NK-92 (cell line): ENCODE data around the gene CDSN.
"Not testable (repeated sequence)": the region's sequence is repeated elsewhere in the genome, so short reads cannot be mapped to it uniquely, and the experiment has no call there.

Source experiments
- DNase-seq: peaks from one replicate; lab custom pipeline; 2025; ENCODE audit not compliant: unreplicated experiment; lab: John Stamatoyannopoulos, UW

CDSN gene

DNA sequence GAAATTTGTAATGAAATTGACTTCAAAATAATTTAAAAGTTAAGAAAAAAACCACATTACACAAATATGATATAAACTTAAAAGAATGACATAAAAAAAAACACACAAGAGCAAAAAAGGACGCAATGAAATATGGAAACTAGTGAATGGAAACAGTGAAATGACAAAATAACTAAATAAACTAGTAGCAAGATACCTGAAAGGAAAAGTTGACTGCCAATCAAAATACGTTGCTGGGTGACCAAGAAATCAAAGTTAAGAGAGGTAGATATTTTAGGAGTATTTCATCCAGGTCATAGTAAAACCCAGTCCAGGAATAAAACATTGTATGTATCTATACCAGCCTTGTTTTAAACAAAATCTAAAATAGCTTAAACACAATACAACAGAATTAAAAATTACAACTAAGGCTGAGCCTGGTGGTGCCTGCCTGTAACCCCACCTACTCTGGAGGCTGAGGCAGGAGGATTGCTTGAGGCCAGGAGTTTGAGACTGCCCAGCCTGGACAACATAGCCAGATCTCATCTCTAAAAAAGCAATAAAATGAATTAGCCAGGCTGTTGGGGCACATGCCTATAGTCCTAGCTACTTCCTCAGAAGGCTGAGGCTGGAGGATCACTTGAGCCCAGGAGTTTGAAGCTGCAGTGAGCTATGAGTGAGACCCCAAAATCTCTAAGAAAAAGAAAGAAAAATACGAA lies 29.8 kb downstream of the CDSN start:
- no peak for DNase-seq

DNA sequence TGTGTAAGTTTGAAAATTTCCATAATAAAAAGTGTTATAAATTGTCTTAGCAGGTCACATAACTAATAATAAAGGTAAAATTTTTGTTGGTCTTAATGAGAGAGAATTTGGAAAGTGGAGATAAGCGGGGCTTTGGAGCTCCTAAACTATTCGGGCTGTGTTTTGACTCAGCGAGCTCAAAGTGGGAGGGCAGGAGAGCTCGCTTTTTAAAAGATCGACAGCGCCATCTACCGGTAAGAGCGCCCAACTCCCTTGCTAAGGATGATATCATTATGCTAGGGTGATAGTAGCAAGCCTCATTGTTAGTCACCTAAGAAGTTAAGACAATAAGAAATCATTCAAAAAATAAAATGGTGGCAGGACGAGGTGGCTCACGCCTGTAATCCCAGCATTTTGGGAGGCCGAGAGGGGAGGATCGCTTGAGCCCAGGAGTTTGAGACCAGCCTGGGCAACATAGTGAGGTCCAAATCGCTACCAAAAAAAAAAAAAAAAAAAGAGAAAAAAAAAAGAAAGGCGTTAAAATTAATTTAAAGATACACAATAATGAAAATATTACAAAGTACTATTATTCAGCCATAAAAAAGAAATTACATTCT lies 32.7 kb downstream of the CDSN start:
- DNase-seq: no peak

DNA sequence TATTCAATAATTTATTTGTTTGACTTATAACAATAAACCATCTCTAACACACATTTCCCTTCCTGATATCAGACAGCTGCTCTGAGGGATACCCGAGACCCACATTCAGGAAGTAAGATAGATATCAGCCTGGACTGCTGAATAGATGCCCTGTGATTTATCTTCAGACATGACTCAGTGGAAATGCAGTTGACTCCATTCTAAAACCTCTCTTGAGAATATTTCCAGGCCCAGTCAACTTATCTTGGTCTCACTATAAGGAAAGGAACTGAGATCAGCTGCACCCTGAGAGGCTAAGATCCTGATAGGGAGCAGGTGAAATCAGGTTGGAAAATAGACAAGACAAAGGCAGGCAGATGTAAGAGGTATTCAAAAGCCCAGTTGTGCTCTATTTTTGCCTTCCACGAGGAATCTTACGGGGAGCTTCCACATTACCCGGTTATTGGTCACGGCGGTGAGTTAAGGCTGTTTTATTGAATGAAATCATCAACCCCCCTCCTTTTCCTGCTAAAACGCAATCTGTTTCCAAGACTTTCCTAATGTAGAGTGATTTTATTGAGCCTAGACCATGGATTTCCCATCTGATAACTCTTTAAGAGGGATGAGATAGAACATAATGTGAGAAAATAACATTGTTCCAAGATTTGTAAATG lies 33.3 kb downstream of the CDSN start:
- DNase-seq: no peak

DNA sequence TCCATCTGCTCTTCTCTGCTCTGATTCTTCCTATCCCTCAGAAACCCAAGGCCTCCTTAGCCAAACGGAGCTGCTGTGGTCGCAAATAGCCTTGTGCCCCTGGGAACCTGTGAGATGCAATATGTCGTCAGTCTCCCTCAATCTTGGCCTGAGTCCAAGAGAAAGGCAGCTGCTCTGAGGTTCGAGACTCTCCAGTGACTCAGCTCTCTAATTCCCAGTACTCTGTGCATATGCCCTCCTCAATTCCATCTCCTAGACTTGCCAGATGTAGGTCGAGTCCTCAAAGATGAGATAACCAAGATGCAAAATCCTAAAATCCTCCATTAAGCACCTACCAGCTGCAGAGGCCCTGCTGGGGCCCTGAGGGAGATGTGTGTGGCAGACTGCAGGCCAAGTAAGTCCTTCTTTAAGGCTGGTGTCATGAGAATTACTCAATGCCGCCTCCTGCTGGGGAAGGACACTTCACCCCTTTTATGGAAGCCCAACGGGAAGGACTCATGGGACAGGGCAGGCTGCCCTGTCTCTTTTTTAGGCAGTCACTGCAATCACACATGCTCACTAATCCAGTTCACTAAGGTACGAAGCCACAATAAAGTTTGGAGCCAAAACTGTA lies 36.4 kb downstream of the CDSN start:
- DNase-seq: no peak

DNA sequence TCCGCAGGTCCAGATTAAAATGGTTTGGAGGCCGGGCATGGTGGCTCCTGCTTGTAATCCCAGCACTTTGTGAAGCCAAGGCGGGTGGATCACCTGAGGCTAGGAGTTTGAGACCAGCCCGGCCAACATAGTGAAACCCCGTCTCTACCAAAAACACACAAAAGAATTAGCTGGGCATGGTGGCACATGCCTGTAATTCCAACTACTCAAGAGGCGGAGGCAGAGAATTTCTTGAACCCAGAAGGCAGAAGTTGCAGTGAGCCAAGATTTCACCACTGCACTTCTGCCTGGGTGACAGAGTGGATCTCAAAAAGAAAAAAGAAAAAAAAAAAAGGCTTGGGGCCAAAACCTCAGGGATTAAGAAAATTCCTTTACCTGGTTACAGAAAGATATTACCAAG lies 38.4 kb downstream of the CDSN start:
- DNase-seq: no peak

DNA sequence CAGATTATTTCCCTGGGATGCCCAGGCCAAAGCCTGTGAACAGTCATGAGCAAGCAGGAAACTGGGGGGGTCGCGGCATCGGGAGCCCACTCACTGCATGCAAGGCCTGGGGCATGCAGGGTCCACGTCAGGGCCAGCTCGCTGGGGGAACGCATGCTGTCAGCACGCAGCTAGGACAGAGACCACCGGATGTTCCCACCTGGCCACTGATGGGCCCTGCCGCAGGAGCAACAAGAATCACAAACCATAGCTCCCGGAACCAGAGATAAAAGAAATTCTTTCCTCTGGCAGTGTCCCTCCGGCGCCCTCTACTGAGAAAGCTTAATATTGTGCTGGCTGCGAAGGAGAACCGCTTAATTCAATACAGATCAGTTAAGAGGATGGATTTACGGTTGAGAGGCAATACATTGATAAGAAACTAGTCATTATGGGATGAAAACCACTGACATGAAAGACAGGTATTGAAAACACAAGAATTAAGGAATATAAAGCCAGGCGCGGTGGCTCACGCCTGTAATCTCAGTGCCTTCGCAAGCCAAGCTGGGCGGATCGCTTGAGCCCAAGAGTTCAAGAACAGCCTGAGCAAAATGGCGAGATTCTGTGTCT lies 40.5 kb downstream of the CDSN start:
- no peak for DNase-seq

DNA sequence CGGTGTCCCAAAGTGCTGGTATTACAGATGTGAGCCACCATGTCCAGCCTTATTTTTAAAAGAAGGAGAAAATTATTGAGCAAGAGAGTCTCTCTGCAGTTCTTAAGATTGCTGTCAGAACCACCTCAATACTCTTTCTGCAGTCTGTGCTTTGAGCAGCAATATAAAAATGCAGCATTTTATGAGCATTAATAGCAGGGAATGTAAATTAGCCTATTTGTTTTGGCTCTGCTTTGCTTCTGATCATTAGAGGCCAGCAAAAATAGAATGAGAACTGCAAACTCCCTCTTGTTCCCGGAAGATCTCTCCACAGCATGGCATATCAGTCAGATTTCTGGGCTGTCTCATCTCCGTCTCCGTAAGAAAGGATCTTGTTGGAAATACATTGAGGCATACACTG lies 43.6 kb downstream of the CDSN start:
- no peak for DNase-seq

DNA sequence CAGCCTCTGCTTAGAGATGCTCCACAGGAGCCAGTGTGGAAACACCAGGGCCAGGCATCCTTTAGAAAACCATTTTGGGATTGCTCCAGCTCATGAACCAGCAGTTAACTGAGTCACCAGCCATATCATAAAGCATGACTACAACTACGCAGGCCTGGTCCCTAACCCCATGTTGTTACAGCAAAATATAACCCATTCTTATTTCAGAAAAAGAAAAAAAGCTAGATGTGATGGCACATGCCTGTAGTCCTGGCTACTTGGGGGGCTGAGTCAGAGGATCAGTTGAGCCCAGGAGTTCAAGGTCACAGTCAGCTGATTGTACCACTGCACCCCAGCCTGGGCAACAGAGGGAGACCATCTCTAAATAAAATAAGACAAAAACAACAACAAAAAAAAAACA lies 44.7 kb downstream of the CDSN start:
- no peak for DNase-seq

DNA sequence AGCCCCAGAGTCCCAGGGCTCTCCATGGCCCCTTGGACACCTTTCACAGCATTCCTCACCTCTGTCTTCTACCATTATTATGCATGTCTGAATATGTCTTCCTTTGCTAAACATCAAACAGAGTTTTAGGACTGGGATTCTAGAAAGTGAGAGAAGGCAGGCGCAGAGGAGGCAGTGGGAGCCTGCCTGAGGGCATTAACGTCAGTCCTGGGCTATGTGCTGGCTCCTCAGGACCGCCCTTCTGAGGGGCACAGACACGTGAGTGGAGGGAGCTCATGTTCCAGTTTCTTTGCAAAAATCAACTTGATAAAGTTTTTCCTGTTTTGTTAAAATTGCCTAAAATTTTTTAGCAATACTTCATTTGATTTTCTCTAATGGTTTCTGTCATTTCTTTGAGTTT lies 45.8 kb downstream of the CDSN start:
- no peak for DNase-seq

DNA sequence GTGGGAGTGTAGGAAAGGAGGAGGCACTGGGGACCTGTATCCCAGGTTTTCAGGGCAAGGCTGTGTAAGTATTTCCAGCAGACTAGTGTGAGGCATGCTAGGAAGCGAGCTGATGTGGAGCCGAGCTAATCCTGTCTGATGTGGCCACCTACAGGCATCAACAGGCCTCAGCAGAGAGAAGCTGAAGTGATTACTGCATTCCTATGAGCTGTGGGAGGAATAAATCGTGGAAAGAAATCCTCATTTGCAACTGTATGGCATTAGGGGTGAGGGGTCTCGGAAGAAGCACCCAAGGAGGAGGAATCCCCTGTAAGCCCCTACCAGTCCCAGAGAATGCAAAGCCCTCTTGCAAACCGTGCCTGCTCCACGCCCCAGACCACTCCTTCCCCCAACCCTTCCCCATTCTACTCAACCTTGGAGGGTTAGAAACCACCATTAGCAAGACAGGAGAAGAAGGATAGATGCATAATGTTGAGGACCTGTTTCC lies 49.5 kb downstream of the CDSN start:
- no peak for DNase-seq

DNA sequence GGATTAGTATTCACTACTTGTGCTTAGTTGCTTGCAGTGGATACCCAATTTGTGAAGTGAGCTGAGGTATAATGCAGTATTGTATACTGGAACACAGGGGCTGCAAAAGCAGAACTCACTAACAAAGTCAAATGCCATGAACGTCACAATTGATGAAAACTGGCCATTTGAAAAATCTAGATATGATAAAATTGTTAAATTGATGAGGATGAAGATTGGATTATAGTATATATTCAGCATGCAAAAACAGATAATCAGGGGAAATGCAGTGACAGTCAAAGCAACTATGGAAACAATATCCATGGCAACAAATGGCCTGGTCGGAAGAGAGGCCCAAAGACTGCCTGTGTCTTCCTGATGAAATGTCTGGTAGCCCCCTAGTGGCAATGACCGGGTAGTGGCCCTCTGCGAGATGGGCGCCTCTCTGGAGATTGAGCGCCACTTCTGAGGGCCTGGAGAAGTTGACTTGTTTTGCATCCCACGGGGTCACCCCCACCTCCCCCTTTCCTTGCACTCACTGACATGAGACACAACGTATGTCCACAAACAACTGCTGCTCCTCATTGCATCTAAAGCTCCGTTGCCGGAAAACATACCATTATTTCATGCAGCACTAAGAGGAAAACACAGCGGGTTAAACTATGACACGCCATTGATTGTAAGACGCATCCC lies 51.4 kb downstream of the CDSN start:
- no peak for DNase-seq

DNA sequence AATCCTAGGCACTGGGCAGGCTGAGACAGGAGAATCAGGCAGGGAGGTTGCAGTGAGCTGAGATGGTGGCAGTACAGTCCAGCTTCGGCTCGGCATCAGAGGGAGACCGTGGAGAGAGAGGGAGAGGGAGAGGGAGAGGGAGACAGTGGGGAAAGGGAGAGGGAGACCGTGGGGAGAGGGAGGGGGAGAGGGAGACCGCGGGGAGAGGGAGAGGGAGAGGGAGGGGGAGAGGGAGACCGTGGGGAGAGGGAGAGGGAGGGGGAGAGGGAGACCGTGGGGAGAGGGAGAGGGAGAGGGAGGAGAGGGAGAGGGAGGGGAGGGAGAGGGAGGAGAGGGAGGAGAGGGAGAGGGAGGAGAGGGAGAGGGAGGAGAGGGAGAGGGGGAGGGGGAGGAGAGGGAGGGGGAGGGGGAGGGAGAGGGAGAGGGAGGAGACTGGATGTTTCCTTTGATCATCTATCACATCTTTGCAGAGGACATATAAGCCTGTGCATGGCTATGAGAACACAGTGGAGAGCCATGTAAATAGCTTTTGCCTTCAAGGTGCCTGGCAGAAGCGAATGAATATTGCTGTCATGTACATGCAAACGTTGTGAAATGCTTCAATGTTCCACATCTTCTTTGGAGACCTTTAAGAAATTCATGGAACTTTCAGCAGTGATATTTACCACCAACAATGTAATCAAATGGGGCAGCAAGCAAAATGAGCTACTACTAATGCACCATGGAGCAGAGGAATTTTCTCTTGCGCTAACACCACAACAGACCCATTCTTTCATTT lies 52.2 kb downstream of the CDSN start:
- DNase-seq: not testable (repeated sequence)

DNA sequence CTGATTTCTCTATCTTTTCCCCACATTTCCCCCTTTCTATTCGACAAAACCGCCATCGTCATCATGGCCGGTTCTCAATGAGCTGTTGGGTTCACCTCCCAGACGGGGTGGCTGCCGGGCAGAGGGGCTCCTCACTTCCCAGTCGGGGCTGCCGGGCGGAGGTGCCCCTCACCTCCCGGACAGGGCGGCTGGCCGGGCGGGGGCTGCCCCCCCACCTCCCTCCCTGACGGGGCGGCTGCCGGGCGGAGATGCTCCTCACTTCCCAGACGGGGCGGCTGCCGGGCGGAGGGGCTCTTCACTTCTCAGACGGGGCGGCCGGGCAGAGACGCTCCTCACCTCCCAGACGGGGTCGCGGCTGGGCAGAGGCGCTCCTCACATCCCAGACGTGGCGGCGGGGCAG lies 53.2 kb downstream of the CDSN start:
- DNase-seq: not testable (repeated sequence)

DNA sequence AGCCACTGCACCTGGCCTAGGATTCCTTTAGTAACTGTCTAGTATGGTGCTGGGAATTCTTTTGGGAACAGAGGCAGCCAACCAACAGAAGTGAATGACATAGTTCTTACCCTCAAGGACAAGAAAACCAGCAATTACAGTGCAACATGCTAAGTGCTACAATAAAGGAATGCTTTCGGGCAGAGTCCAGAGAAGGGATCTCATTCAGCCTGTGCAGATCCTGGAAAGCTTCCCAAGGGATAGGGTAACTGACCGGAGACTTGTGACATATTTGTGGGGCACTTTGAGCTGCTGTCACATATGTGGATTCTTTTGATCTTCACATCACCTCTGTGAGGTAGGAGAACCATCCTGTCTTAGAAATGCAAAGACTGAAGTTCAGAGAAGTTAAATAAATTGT lies 54.7 kb downstream of the CDSN start:
- no peak for DNase-seq
